ENCODE results near the gene VWA3B. TPM values are rescaled to one million over a fixed set of nuclear protein-coding genes. Genes with fewer than 3 reads are reported as not detected.
"Not testable (repeated sequence)": the region's sequence is repeated elsewhere in the genome, so short reads cannot be mapped to it uniquely, and the experiment has no call there.

The VWA3B gene
- total RNA-seq, 1 experiment from 2014 or later = not detected

GRCh38 chr2:98137196-98137595, 50.2 kb downstream of the VWA3B start:
- no peak for DNase-seq (ENCODE audit: low spot score)

- DNase-seq (ENCODE audit: low spot score) = not testable (repeated sequence)
Measured at GRCh38 chr2:98138978-98139377, 52.0 kb downstream of the VWA3B start.

GRCh38 chr2:98140210-98140609, 53.2 kb downstream of the VWA3B start:
- DNase-seq (ENCODE audit: low spot score) = no peak

GRCh38 chr2:98142106-98142791, 55.3 kb downstream of the VWA3B start:
- no peak for DNase-seq (ENCODE audit: low spot score)

GRCh38 chr2:98145070-98145469, 58.1 kb downstream of the VWA3B start:
- DNase-seq (ENCODE audit: low spot score) = no peak

GRCh38 chr2:98147900-98148299, 60.9 kb downstream of the VWA3B start:
- DNase-seq (ENCODE audit: low spot score) = not testable (repeated sequence)

- no peak for DNase-seq (ENCODE audit: low spot score)
Measured at GRCh38 chr2:98148595-98149332, 61.8 kb downstream of the VWA3B start.

- peak; percentile 94 for DNase-seq (ENCODE audit: low spot score)
Measured at GRCh38 chr2:98149333-98149697, 62.3 kb downstream of the VWA3B start.

GRCh38 chr2:98153481-98153880, 66.5 kb downstream of the VWA3B start:
- no peak for DNase-seq (ENCODE audit: low spot score)

GRCh38 chr2:98155291-98155690, 68.3 kb downstream of the VWA3B start:
- DNase-seq (ENCODE audit: low spot score) = no peak

GRCh38 chr2:98155716-98156115, 68.7 kb downstream of the VWA3B start:
- DNase-seq (ENCODE audit: low spot score) = no peak

GRCh38 chr2:98156304-98156703, 69.3 kb downstream of the VWA3B start:
- no peak for DNase-seq (ENCODE audit: low spot score)

- no peak for DNase-seq (ENCODE audit: low spot score)
Measured at GRCh38 chr2:98157557-98157956, 70.6 kb downstream of the VWA3B start.

- DNase-seq (ENCODE audit: low spot score) = no peak
Measured at GRCh38 chr2:98158305-98158704, 71.3 kb downstream of the VWA3B start.

GRCh38 chr2:98160554-98160953, 73.6 kb downstream of the VWA3B start:
- DNase-seq (ENCODE audit: low spot score) = no peak

- DNase-seq (ENCODE audit: low spot score) = no peak
Measured at GRCh38 chr2:98161186-98161585, 74.2 kb downstream of the VWA3B start.

GRCh38 chr2:98164256-98164655, 77.3 kb downstream of the VWA3B start:
- no peak for DNase-seq (ENCODE audit: low spot score)

GRCh38 chr2:98165516-98166071, 78.6 kb downstream of the VWA3B start:
- no peak for DNase-seq (ENCODE audit: low spot score)

- DNase-seq (ENCODE audit: low spot score) = no peak
Measured at GRCh38 chr2:98167916-98168315, 80.9 kb downstream of the VWA3B start.

GRCh38 chr2:98170076-98170475, 83.1 kb downstream of the VWA3B start:
- no peak for DNase-seq (ENCODE audit: low spot score)

- no peak for DNase-seq (ENCODE audit: low spot score)
Measured at GRCh38 chr2:98172150-98172765, 85.3 kb downstream of the VWA3B start.

- no peak for DNase-seq (ENCODE audit: low spot score)
Measured at GRCh38 chr2:98172951-98173350, 86.0 kb downstream of the VWA3B start.

- no peak for DNase-seq (ENCODE audit: low spot score)
Measured at GRCh38 chr2:98175811-98176210, 88.8 kb downstream of the VWA3B start.
